ENCODE results near the gene POU3F3.
A peak's percentile ranks its signal among the peaks of the same experiment; 100 is the strongest.

Gene POU3F3

DNA sequence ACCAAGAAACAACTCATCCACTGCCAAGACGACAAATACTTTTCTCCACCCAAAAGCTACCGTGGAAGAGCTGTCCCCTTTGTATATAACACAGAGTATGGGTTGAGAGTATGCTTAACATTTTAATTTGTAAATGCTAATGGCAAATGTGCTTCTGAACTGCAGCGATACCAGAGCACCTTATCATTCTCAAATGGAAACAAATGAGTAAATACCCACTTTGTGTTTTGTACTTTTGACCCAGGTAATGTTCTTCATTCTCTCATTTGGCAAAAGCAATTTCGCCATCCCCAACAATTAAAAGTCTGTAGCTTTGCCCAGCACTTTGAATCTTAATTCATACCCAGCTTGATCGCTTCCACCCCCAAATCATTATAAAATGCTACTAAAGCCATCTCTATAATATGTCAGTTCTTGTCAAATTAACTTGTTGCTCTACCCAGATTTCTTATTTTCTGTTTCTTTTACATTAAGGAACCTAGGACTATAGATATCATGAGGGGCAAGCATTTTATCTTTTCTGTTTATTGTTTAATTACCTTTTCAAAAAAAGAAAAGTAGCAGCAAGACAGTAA, 6.2 kb upstream of the POU3F3 start:
- Histone ChIP-seq H3K4me3 (ENCODE audit: low read depth, low read length) (no peak overlapping the region), H3K9me3 (ENCODE audit: control insufficient read depth, insufficient read depth, low read depth, low read length) (no peaks in the 10 kb centered on the region), H3K27ac (ENCODE audit: extremely low read depth, low read depth, low read length) (no peak overlapping the region), H3K4me1 (ENCODE audit: control insufficient read depth, insufficient read depth, low read length) (peaks cover 40% of the 10 kb centered on the region), H3K36me3 (ENCODE audit: control insufficient read depth in 2 of 2, insufficient read depth in 1 of 2, low read length in 2 of 2) (no peaks in the 10 kb centered on the region)
- ChIA-PET POLR2A (interaction anchor here (0.6 kb wide), 1 partner anchor 31 kb away, joined by 4 read pairs; no protein-coding TSS in a partner anchor), CTCF (interaction anchor here (0.8 to 3.6 kb wide), 4 partner anchors 11 to 114 kb away, joined by 3 to 22 read pairs (median 4); no protein-coding TSS in a partner anchor)
- no peak for TF ChIP-seq KLF16 (tag by site-specific recombination; IDR thresholded peaks at IDR 0.05)
- peak; percentile 61 for TF ChIP-seq SCRT2 (tag by site-specific recombination; IDR thresholded peaks at IDR 0.05)

- ChIA-PET CTCF (interaction anchor here (0.6 to 3.6 kb wide), 12 partner anchors 8 to 422 kb away, joined by 3 to 22 read pairs (median 6); no protein-coding TSS in a partner anchor), POLR2A (no interaction called here)
- H3K27ac ChIP-seq (ENCODE audit: extremely low read depth, low read depth, low read length): 0 out of 2 replicates have a peak overlapping the region, but pooled peaks have one; percentile 19
- no peaks in the 10 kb centered on the region for H3K36me3 ChIP-seq (ENCODE audit: control insufficient read depth in 2 of 2, insufficient read depth in 1 of 2, low read length in 2 of 2)
- peaks cover 40% of the 10 kb centered on the region for H3K4me1 ChIP-seq (ENCODE audit: control insufficient read depth, insufficient read depth, low read length)
- TF ChIP-seq ZNF24 (tag by site-specific recombination; IDR thresholded peaks at IDR 0.05) (no peak), ZNF132 (tag by site-specific recombination; IDR thresholded peaks at IDR 0.05; ENCODE audit: borderline replicate concordance) (no peak), ZNF157 (tag by site-specific recombination; IDR thresholded peaks at IDR 0.05) (no peak)
- no peak overlapping the region for H3K4me3 ChIP-seq (ENCODE audit: low read depth, low read length)
- H3K9me3 ChIP-seq (ENCODE audit: control insufficient read depth, insufficient read depth, low read depth, low read length): no peaks in the 10 kb centered on the region
Measured at GRCh38 chr2:104848526-104848925, 5.4 kb upstream of the POU3F3 start.

DNA sequence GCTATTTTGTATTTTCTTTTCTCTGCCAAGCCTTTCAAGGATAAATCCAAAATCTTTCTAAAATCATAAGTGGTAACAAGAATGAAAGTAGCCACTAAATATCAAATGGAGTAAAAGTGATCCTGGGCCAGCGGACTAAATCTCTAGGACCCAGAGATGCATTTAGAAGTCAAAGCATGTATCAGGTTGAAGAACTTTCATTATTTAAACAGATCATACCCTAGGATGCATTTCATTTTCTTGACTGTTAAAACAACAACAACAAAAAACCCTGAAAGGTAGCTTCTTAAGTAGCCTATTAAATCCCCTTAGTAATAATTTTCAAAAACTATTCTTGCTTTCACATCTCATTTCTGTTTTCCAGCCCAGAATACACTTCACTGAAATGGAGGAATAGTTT, 4.8 kb upstream of the POU3F3 start:
- TF ChIP-seq FEZF1 (tag by site-specific recombination; IDR thresholded peaks at IDR 0.05) (no peak), ZNF266 (tag by site-specific recombination; IDR thresholded peaks at IDR 0.05; ENCODE audit: low read depth) (no peak), ZNF785 (tag by site-specific recombination; IDR thresholded peaks at IDR 0.05) (no peak), ZBTB1 (tag by site-specific recombination; IDR thresholded peaks at IDR 0.05) (no peak), ZNF274 (IDR thresholded peaks at IDR 0.05; ENCODE audit: low read length) (no peak), ZNF274 (tag by site-specific recombination; IDR thresholded peaks at IDR 0.05; ENCODE audit: borderline replicate concordance) (no peak), ZBTB26 (tag by site-specific recombination; optimal IDR thresholded peaks at IDR 0.05) (no peak), TSHZ1 (tag by site-specific recombination; IDR thresholded peaks at IDR 0.05; ENCODE audit: borderline replicate concordance) (no peak), ZNF133 (tag by site-specific recombination; IDR thresholded peaks at IDR 0.05) (no peak), REST (tag by site-specific recombination; IDR thresholded peaks at IDR 0.05) (no peak), ZSCAN16 (tag by site-specific recombination; IDR thresholded peaks at IDR 0.05) (no peak), ZNF18 (tag by site-specific recombination; IDR thresholded peaks at IDR 0.05) (no peak)
- CTCF ChIA-PET: interaction anchor here (0.5 to 3.6 kb wide), 29 partner anchors 8 to 436 kb away, joined by 3 to 22 read pairs (median 4); no protein-coding TSS in a partner anchor

More for the DNA sequence above, 4.8 kb upstream of the POU3F3 start:
- H3K4me3 ChIP-seq (ENCODE audit: low read depth, low read length): no peak overlapping the region
- peaks cover 40% of the 10 kb centered on the region for H3K4me1 ChIP-seq (ENCODE audit: control insufficient read depth, insufficient read depth, low read length)
- H3K36me3 ChIP-seq (ENCODE audit: control insufficient read depth in 2 of 2, insufficient read depth in 1 of 2, low read length in 2 of 2): no peaks in the 10 kb centered on the region
- POLR2A ChIA-PET: no interaction called here
- H3K27ac ChIP-seq (ENCODE audit: extremely low read depth, low read depth, low read length): no peak overlapping the region
- H3K9me3 ChIP-seq (ENCODE audit: control insufficient read depth, insufficient read depth, low read depth, low read length): no peaks in the 10 kb centered on the region

All from HEK293 (cell line).